Uterus (tissue), 2 donors: ENCODE measurements around the gene MS4A15.

Experiments used
- CTCF ChIP-seq, 4 experiments: fragments of 200-600 bp in 2 of 4; fragments of 450-650 bp in 2 of 4; sonication (generic) in 2 of 4; IDR thresholded peaks; one replicate each; pipeline ENCODE4 v1.5.1; 2016 to 2019; ENCODE audit warnings: antibody characterized with exemption in 4 of 4, mild to moderate bottlenecking in 2 of 4, moderate library complexity in 1 of 4
- POLR2A ChIP-seq, 2 donors: fragments of 450-650 bp; IDR thresholded peaks; one replicate each; pipeline ENCODE4 v1.6.1; 2016; ENCODE audit warnings: antibody characterized with exemption in 2 of 2, mild to moderate bottlenecking in 1 of 2, moderate library complexity in 1 of 2

- TF ChIP-seq POLR2A (IDR thresholded peaks at IDR 0.05), result no peak
- TF ChIP-seq CTCF (IDR thresholded peaks at IDR 0.05), result no peak
Observed at GRCh38 chr11:60782393-60783140, 25.9 kb downstream of the MS4A15 start.
